ENCODE data around the gene SAMD4B.

DNA sequence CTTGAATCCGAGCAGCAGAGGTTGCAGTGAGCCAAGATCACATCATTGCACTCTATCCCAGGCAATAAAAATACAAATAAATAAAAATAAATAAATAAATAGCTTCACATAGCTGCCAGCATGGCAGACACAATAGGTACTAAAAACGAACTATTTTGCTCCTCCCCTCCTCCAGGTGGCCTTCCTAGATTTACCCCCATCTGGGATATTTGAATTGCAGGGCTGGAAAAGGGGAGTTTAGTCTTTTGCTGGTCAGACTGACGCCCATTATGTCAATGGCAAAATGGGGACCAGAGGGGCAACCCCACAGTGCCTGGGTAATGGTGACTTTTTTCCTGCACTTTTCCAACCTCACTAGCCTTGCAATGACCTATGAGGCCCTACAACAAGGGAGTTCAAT is 5.7 kb upstream of the SAMD4B start:
- no peak for TF ChIP-seq ZNF274 (IDR thresholded peaks at IDR 0.05; ENCODE audit: low read depth, low read length)
- no peak for TF ChIP-seq SUZ12 (IDR thresholded peaks at IDR 0.05; ENCODE audit: extremely low read depth, insufficient read depth, insufficient read length)
- TF ChIP-seq YY1 (IDR thresholded peaks at IDR 0.05; ENCODE audit: insufficient read depth, insufficient read length), result no peak

Data from NT2/D1 (cell line).